Gastrocnemius medialis (tissue), 4 donors: ENCODE data around the gene INAFM1.

Experiments
- CTCF ChIP-seq, 5 experiments: fragments of 450-650 bp in 3 of 5; fragments of 200-600 bp in 2 of 5; sonication (generic) in 2 of 5; IDR thresholded peaks in 4 of 5; conservative IDR thresholded peaks in 1 of 5; 1 replicate in 4 of 5; 2 replicates in 1 of 5; pipeline ENCODE4 v1.5.1; 2016 to 2019; ENCODE audit warnings: antibody characterized with exemption in 5 of 5, mild to moderate bottlenecking in 3 of 5, moderate library complexity in 3 of 5
- POLR2A ChIP-seq, 2 donors: fragments of 450-650 bp; IDR thresholded peaks; one replicate each; pipeline ENCODE4 v1.6.1; 2017; ENCODE audit warnings: antibody characterized with exemption in 2 of 2, mild to moderate bottlenecking in 2 of 2, moderate library complexity in 2 of 2

GRCh38 chr19:47256693-47257410 is 17.8 kb upstream of the INAFM1 start:
- TF ChIP-seq CTCF (IDR thresholded peaks at IDR 0.05 in 4 of 5, conservative IDR thresholded peaks at IDR 0.05 in 1 of 5): no peak
- no peak for TF ChIP-seq POLR2A (IDR thresholded peaks at IDR 0.05)
